Measurements from ENCODE around the gene STAP1.
"Not testable (repeated sequence)": the region's sequence is repeated elsewhere in the genome, so short reads cannot be mapped to it uniquely, and the experiment has no call there.

Gene STAP1, protein sequence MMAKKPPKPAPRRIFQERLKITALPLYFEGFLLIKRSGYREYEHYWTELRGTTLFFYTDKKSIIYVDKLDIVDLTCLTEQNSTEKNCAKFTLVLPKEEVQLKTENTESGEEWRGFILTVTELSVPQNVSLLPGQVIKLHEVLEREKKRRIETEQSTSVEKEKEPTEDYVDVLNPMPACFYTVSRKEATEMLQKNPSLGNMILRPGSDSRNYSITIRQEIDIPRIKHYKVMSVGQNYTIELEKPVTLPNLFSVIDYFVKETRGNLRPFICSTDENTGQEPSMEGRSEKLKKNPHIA

DNA sequence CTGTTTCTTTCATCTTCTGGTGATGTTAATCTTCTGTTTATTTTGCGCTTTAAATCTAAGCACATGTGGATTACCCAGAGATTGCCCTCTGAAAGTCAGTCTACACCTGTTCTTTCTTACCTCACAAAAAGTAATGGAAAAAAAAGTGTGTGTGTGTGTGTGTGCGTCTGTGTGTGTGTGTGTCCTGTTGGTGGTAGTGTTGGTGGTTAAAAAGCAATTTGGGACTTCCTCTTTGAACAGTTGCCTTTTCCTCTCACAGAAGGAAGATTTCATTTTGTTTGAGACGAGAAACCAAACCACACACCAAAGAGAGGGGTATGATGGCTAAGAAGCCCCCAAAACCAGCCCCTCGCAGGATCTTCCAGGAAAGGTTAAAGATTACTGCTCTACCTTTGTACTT is at the start of gene STAP1:
STAP1 (plus strand) TSS at position 235 of the 400 bp plus-strand sequence; CDS start at position 318, 83 bp downstream.
- DNase-seq (ENCODE audit: low read depth, low spot score) = no peak

DNA sequence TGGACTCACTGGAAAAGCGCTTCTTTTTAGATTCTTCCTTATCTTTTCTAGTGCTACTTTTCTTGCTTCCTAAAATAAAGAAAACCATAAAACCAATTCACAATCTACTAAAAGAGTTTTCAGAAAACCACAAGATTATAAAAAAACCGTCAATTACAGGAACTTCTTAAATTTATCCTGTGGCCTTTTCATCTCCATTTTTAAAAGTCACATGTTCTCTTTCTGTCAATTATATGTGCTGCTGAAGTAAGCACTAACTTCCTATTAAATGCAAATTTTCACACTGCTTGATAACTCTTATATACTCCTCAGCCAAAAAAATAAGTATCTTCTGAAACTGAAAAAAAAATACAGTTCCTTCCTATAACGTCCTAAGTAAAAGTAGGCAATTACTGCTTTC is 46.0 kb upstream of the STAP1 start:
- DNase-seq (ENCODE audit: low read depth, low spot score) = no peak

DNA sequence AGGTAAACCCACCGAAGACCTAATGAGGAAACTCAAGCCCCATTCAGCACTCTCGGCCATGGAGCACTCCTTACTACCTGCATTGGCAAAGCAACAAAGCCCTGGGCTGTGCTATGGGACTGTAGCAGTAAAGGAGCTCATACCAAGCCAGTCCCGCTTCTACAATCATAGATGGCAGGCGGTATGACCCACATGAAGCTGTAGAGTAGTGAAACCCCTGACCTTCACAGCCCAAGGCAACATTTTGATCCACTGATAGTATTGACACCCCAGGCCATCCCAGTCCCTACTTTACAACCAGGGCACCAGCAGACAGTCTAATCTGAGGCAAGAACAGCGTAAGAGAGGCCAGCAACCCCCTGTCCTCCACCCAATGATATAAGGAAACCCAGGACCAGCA is 38.4 kb upstream of the STAP1 start:
- DNase-seq (ENCODE audit: low read depth, low spot score) = no peak

DNA sequence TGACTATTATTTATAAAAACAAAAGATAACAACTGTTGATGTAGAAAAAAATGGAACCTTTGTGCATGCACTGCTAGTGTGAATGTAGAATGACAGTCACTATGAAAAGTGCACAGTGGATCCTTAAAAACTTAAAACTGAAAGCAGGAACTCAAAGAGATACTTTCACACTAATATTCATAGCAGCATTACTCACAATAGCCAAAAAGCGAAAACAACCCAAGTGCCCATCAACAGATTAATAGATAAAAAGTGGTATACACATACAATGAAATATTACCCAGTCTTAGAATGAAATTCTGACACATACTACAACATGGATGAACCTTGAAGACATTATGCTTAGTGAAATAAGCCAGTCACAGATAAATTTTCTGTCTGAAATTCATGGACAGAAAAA is 37.0 kb upstream of the STAP1 start:
- no peak for DNase-seq (ENCODE audit: low read depth, low spot score)

DNA sequence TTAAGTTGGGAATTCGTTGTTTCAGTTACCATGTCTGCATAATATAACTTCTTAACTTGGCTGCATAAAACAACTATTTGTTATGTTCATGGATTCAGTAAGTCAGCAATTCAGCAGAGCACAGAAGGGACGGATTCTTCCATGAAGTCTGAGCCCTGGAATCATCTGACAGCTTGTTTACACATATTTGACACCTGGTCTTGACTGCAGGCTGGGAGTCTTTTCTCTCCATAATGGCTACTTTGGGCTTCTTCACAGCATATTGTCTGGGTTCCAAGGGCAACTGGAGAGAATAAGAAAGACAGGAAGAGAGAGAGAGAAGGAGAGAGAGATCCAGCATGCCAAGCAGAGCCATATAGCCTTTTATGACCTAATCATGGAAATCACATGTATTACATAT is 36.3 kb upstream of the STAP1 start:
- DNase-seq (ENCODE audit: low read depth, low spot score) = no peak

DNA sequence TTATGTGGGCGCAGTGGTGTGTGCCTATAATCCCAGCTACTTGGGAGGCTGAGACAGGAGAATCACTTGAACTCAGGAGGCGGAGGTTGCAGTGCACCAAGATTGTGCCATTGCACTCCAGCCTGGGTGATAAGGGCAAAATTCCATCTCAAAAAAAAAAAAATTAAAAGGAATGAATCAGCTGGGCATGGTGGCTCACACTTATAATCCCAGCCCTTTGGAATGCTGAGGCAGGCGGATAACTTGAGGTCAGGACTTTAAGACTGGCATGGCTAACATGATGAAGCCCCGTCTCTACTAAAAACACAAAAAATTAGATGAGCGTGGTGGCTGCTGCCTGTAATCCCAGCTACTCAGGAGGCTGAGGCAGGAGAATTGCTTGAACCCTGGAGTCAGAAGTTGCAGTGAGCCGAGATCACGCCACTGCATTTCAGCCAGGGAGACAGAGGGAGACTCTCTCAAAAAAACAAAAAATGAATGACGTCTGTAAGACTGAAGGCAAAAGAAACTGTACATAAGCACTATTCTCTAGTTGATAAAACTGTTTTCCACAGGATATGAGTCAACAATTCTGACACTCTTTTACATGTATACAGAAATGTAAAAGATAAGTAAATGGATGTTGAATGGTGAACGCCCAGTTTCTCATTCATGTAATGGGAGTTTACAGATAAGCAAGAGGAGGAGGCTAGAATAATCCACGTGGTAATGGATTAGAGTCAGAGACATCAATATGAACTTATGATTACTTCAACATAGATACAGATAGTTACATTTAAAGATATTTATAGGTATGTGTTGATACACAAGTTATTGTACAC is 35.5 kb upstream of the STAP1 start:
- no peak for DNase-seq (ENCODE audit: low read depth, low spot score)

DNA sequence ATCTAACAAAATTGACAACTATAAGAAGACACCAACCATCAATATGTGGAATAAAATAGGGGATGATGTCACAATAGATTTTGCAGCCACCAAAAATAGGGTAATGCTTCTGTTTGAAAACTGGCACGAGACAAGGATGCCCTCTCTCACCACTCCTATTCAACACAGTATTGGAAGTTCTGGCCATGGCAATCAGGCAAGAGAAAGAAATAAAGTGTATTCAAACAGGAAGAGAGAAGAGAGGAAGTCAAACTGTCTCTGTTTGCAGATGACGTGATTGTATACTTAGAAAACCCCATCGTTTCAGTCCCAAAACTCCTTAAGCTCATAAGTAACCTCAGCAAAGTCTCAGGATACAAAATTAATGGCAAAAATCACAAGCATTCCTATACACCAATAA is 34.4 kb upstream of the STAP1 start:
- DNase-seq (ENCODE audit: low read depth, low spot score) = not testable (repeated sequence)

DNA sequence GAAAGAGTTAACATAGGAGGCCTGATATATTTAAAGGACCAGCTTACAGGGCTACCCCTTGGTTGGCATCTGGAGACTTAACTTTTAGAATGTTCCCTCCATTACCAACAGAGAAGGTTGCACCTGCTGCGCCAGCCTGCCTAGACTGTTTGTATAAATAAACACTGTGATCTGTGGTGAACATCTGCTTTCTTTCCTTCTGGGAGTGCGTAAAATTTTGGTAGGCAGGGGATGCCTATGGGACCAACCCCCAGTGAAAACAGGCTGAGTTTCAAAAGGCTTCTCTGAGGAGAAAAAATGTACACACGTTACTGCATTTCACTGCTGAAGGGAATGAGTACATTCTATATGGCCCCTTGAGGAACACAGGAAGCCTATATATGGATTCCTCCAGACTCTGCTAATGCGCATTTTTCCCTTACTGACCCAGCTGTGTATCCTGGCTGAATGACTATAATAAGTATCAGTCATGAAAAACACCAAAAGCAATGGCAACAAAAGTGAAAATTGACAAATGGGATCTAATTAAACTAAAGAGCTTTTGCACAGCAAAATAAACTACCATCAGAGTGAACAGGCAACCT is 27.1 kb upstream of the STAP1 start:
- no peak for DNase-seq (ENCODE audit: low read depth, low spot score)

DNA sequence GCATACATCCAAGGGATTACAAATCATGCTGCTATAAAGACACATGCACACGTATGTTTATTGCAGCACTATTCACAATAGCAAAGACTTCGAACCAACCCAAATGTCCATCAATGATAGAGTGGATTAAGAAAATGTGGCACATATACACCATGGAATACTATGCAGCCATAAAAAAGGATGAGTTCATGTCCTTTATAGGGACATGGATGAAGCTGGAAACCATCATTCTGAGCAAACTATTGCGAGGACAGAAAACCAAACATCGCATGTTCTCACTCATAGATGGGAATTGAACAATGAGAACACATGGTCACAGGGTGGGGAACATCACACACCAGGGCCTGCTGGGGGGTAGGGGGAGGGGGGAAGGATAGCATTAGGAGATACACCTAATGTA is 26.1 kb upstream of the STAP1 start:
- DNase-seq (ENCODE audit: low read depth, low spot score) = not testable (repeated sequence)

DNA sequence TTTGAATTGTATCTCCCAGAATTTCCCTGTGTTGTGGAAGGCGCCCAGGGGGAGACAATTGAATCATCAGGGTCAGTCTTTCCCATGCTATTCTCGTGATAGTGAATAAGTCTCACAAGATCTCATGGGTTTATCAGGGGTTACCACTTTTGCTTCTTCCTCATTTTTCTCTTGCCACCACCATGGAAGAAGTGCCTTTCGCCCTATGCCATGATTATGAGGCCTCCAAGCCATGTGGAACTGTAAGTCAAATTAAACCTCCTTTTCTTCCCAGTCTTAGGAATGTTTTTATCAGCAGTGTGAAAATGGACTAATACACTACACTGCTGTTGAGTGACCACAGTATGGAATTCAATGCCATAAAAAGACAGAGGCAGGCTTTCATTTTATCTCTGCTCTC is 25.4 kb upstream of the STAP1 start:
- DNase-seq (ENCODE audit: low read depth, low spot score) = no peak

DNA sequence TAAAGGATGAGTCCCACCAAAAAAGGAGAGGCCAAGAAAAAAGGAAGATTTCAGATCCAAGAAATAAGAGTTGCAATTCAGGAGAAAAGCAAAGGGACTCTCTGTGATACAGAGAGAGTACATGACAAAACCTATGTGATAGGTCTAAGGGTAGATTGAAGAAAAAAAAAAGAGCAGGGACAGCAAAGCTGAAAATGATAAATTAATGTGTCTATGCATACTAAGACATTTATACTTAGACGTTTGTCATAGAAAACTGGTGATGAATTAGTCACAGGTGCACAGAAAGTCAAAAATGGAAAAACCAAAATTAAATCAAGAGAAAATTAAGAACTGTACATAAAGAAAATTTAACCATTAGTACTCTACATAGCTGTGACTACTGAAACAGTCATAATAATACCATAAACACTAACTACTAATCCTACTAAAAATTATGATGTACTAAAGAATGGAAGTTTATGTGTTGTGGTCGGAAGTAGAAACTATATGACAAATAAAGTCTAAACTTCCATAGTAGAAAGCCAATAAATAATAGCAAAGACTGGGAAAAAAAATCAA is 23.2 kb upstream of the STAP1 start:
- DNase-seq (ENCODE audit: low read depth, low spot score) = no peak

DNA sequence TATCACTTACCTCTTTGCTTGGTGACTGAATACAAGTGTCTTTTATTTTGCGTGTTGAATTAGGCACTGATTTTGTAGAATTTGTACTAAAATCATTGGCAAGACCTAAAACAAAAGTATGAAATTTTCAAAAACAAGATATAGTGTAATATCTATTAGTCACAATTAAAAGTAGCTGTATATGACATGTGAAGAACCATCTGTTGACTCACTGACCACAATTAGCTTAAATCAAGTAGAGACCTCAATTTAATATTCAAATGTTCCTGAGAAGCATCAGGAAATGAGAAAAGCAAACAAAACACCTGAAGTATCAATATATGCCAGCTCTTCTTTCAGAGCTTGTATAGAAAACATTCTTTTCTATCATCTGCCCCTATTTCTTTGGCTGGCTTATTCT is 18.7 kb upstream of the STAP1 start:
- no peak for DNase-seq (ENCODE audit: low read depth, low spot score)

DNA sequence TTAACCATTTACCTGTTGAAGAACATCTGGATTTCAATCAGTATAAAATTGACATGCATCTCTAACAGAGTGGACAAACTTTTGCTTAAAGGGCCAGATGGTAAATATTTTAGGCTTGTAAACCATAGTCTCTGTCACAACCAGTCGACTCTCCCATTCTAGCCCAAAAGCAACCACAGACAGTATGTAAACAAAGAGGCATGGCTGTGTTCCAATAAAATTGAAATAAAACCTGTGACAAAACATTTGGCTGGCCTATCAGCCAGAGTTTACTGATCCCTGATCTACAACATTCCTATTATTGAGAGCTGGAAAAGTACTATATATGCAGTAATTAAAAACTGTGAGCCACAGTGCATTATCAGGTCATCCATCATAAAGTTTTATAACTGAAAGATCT is 16.5 kb upstream of the STAP1 start:
- no peak for DNase-seq (ENCODE audit: low read depth, low spot score)

DNA sequence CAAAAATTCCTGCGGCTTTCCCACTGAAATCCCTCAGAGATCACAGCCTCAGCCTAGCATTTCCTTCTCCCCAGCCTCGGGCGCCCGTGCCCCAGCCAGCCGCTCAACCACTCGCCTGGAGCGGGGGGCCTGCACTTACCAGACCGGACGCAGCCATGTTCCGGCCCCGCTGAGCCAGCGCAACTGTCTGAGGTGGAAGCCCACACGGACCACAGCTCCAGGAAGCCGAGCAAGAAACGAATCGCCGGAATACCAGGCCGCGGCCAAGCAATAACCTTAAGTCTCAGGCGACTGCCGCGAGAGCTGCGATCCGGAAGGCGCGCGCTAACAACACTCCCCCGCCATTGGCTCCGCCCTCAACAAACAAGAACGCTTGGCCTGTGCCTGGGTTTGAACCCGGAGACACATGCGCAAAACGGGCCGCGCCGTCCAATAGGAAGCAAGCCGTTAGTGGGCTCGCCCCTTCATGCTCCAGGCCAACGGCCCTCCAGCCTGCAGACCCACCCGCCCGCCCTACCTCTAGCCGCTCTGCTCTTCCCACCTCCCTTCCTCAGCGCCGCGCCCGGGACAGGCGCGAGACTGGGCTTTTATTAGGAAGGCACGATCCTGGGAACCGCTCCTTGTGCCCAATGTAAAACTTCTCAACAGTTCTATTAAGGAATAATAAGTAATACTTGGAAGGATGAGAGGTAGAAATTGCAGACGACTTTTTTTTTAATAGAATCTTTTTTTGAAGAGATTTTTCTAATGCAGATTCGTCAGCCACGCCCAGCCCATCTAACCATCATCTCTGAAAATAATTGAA is 13.1 kb upstream of the STAP1 start, which contains the start of gene CENPC:
CENPC (minus strand) TSS at position 305 of the 805 bp plus-strand sequence; CDS start at position 157, 148 bp downstream.
- DNase-seq (ENCODE audit: low read depth, low spot score) = peak; percentile 85

DNA sequence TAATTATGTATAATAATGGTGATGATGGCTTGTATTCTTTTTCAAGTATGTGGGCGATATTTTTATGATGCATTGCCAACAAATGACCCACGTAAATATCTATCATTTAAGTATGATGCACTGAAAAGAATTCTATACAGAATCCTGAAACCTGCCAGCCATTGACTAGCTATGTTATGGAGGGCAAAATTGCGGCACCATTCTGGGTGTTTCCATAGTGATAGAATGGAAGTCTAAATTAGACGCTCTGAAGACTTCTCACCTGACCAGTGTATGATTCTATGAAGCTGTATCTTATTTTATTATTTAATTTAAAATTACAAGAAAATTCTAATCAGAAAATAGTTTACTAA is 12.5 kb upstream of the STAP1 start:
- DNase-seq (ENCODE audit: low read depth, low spot score) = no peak

DNA sequence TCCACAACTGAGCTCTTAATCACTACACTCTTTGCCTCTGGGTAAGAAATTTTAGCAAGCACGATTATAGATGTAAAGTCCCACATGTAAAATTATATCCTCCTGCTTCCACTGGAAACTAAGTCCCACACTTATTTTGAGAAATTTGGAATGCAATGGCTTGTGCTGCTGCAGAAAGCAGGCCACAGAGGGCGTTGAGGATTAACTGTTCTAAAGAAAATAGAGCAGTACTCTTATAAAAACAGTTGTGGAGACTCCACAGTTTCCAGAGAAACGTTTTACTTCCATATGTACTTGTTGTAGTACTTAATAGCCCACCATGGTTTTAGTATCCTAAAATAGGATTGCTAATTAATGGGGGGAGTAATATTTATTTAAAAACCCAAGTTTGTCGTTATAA is 11.6 kb upstream of the STAP1 start:
- no peak for DNase-seq (ENCODE audit: low read depth, low spot score)

DNA sequence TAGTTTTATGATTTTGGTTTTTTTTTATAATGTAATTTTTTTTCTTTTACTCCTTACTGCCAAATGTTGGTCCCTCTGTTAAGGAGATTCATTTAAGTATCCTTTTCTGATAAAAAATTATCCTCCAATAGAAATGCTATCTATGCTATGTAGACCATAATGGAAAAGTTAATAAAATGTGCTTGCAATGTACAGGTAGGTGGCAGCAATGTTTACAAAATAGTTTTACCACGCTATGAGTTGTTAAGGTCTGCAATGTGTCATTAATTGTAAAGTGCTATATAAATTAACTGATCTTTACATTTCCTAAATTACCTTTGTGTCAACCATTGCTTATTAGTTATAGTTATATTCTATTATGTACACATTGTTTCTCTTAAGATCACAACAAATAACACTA is 9.4 kb upstream of the STAP1 start:
- no peak for DNase-seq (ENCODE audit: low read depth, low spot score)

DNA sequence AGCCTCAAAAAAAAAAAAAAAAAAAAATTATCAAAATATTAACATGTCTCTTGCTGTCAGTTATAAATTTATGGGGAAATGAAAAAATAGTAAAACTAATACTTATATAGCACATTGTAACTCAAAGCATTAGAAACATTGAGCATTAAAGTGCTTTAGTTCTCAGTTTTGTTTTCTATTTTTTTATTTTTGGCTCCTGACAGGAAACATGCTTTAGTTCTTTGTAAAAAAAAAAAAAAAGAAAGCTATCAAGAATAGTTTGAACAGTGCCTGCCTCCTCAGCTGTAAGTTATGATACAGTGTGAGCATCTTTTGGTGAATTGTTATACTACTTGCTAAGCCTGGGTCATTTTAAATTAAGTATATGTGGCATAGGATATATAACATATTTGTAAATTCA is 8.1 kb upstream of the STAP1 start:
- DNase-seq (ENCODE audit: low read depth, low spot score) = no peak

DNA sequence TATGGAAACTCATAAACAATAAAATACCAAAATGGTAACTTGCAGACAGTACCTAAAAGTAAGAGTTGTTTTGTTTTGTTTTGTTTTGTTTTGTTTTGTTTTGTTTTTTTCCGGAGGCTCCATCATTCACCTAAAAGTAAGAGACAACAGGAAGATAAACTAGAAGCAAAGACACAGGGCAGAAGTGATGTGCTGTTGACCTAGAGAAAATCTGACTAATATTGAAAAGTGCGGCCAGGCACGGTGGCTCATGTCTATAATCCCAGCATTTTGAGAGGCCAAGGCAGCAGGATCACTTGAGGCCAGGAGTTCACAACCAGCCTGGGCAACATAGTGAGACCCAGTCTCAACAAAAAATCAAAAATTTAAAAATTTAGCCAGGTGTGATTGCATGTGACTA is 7.7 kb upstream of the STAP1 start:
- DNase-seq (ENCODE audit: low read depth, low spot score) = no peak

DNA sequence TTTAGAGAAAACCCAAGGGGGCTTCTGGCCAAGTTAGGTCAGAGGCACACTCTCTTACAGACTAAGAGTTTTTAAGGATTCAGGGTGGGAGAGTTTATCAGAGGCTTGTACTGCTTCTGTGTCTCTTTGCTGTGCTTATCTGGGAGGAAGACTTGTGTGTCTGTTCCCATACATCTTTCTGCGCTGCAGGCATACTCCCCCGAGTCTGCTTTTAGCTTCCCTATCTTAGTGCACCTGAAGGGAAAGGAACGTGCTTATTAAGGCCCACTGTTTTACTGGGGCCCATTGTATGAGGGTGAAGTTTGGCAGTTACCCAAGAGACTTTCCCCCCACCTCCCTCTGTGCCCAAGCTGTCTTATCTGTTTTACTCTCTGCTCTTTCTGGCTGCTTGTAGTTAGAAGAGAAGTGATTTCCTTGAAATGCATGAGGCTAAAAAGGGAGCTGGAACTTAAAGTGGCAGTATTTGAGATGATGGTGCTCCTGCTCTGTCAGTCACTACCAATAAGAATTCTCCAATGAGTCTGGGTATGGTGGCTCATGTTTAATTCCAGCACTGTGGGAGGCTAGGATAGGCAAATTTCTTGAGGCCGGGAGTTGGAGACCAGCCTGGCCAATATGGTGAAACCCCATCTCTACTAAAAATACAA is 6.3 kb upstream of the STAP1 start:
- not testable (repeated sequence) for DNase-seq (ENCODE audit: low read depth, low spot score)

DNA sequence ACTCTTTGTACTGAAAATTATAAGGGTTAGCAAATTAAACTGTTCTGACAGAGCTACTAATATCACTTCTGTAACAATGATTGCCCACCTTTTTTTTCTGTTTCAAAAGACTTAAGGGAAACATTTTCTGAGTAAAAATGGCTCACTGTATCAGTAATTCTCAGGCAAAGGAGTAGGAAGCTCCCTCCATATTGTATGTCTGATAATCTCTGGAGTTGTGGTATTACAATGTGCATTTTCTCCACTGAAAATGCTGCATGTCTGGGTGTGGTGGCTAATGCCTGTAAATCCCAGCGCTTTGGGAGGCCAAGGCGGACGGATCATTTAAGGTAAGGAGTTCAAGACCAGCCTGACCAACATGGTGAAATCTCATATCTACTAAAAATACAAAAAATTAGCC is 4.4 kb upstream of the STAP1 start:
- DNase-seq (ENCODE audit: low read depth, low spot score) = no peak

Data from activated naive CD8-positive, alpha-beta T cell treated with anti-CD3 and anti-CD28 coated beads, Interleukin-2, amount 50 U/mL, for 16 hours (primary cell).